Activated naive CD8-positive, alpha-beta T cell treated with anti-CD3 and anti-CD28 coated beads, Interleukin-2, amount 50 U/mL, for 24 hours (primary cell): ENCODE data around the gene UBL4B.

Experiments used
- ATAC-seq: fragments of 150-1000 bp; cut with Tn5 transposase; one replicate; pipeline ENCODE4 v1.10.0; 2021
- DNase-seq: peaks from one replicate; pipeline ENCODE4 v3.0.0; 2021
- H3K27ac Mint-ChIP-seq: one replicate; pipeline ENCODE4 v1.8.0; 2021; ENCODE audit warnings: mild to moderate bottlenecking, mixed read lengths
- H3K27me3 Mint-ChIP-seq: one replicate; pipeline ENCODE4 v1.8.0; 2021; ENCODE audit warnings: mixed read lengths
- H3K36me3 Mint-ChIP-seq: one replicate; pipeline ENCODE4 v1.8.0; 2021; ENCODE audit warnings: low read depth, mixed read lengths
- H3K4me1 Mint-ChIP-seq: one replicate; pipeline ENCODE4 v1.8.0; 2021; ENCODE audit warnings: mixed read lengths
- H3K4me3 Mint-ChIP-seq: one replicate; pipeline ENCODE4 v1.8.0; 2021; ENCODE audit warnings: mild to moderate bottlenecking, moderate library complexity, mixed read lengths
- H3K9me3 Mint-ChIP-seq: one replicate; pipeline ENCODE4 v1.8.0; 2021; ENCODE audit warnings: mixed read lengths

The UBL4B gene

GRCh38 chr1:110148961-110149360 lies 36.7 kb downstream of the UBL4B start:
- H3K27ac Mint-ChIP-seq = no peak overlapping the region
- no peak for ATAC-seq

GRCh38 chr1:110150330-110151174 lies 38.3 kb downstream of the UBL4B start, which contains the start of gene SLC6A17:
SLC6A17 (plus strand) TSS chr1:110150494; CDS start chr1:110166930, 16,436 bp downstream.
- peaks cover 4% of the 10 kb centered on the region for H3K4me1 Mint-ChIP-seq
- peak within 1 kb of the TSS; percentile 28 for H3K4me3 Mint-ChIP-seq
- ATAC-seq (peak; percentile 91), DNase-seq (peak; percentile 72)
- H3K9me3 Mint-ChIP-seq = no peaks in the 10 kb centered on the region
- H3K36me3 Mint-ChIP-seq = no peaks in the 10 kb centered on the region
- H3K27ac Mint-ChIP-seq = no peak within 1 kb of the TSS
- peaks cover 42% of the 10 kb centered on the region for H3K27me3 Mint-ChIP-seq

More at GRCh38 chr1:110148961-110149360, 36.7 kb downstream of the UBL4B start:
- Mint-ChIP-seq H3K27me3 (peaks cover 28% of the 10 kb centered on the region), H3K9me3 (no peaks in the 10 kb centered on the region), H3K4me3 (no peak overlapping the region), H3K36me3 (no peaks in the 10 kb centered on the region), H3K4me1 (peaks cover 4% of the 10 kb centered on the region)
- DNase-seq = no peak

- Mint-ChIP-seq H3K9me3 (no peaks in the 10 kb centered on the region), H3K4me3 (no peak overlapping the region), H3K27ac (no peak overlapping the region), H3K4me1 (peaks cover 4% of the 10 kb centered on the region), H3K36me3 (no peaks in the 10 kb centered on the region), H3K27me3 (peaks cover 43% of the 10 kb centered on the region)
- ATAC-seq = no peak
- no peak for DNase-seq
Measured at GRCh38 chr1:110151175-110151669, 39.0 kb downstream of the UBL4B start.

- Mint-ChIP-seq H3K9me3 (no peaks in the 10 kb centered on the region), H3K4me3 (no peak overlapping the region), H3K27me3 (peaks cover 51% of the 10 kb centered on the region), H3K4me1 (peaks cover 4% of the 10 kb centered on the region), H3K27ac (no peak overlapping the region), H3K36me3 (no peaks in the 10 kb centered on the region)
- DNase-seq (no peak), ATAC-seq (no peak)
Measured at GRCh38 chr1:110152133-110152785, 40.0 kb downstream of the UBL4B start.

GRCh38 chr1:110153407-110153950 lies 41.2 kb downstream of the UBL4B start:
- H3K9me3 Mint-ChIP-seq = no peaks in the 10 kb centered on the region
- no peaks in the 10 kb centered on the region for H3K36me3 Mint-ChIP-seq
- peaks cover 4% of the 10 kb centered on the region for H3K4me1 Mint-ChIP-seq
- H3K27me3 Mint-ChIP-seq = peaks cover 55% of the 10 kb centered on the region
- H3K27ac Mint-ChIP-seq = no peak overlapping the region
- no peak for ATAC-seq
- no peak overlapping the region for H3K4me3 Mint-ChIP-seq
- no peak for DNase-seq

GRCh38 chr1:110155878-110156522 lies 43.8 kb downstream of the UBL4B start:
- no peak overlapping the region for H3K4me3 Mint-ChIP-seq
- H3K27ac Mint-ChIP-seq = no peak overlapping the region
- peaks cover 55% of the 10 kb centered on the region for H3K27me3 Mint-ChIP-seq
- H3K9me3 Mint-ChIP-seq = no peaks in the 10 kb centered on the region
- no peaks in the 10 kb centered on the region for H3K36me3 Mint-ChIP-seq
- peak; percentile 65 for DNase-seq
- H3K4me1 Mint-ChIP-seq = peaks cover 3% of the 10 kb centered on the region
- ATAC-seq = no peak

GRCh38 chr1:110158261-110158660 lies 46.0 kb downstream of the UBL4B start:
- no peak for DNase-seq
- Mint-ChIP-seq H3K36me3 (no peaks in the 10 kb centered on the region), H3K27me3 (peaks cover 34% of the 10 kb centered on the region), H3K4me3 (no peak overlapping the region), H3K27ac (no peak overlapping the region), H3K9me3 (no peaks in the 10 kb centered on the region), H3K4me1 (peaks cover 3% of the 10 kb centered on the region)
- ATAC-seq = no peak

GRCh38 chr1:110159168-110159567 lies 46.9 kb downstream of the UBL4B start:
- Mint-ChIP-seq H3K4me1 (peaks cover 3% of the 10 kb centered on the region), H3K9me3 (no peaks in the 10 kb centered on the region), H3K27ac (no peak overlapping the region), H3K36me3 (no peaks in the 10 kb centered on the region), H3K4me3 (no peak overlapping the region), H3K27me3 (peaks cover 29% of the 10 kb centered on the region)
- ATAC-seq = no peak
- no peak for DNase-seq

- H3K9me3 Mint-ChIP-seq = no peaks in the 10 kb centered on the region
- H3K4me3 Mint-ChIP-seq = no peak overlapping the region
- peaks cover 17% of the 10 kb centered on the region for H3K27me3 Mint-ChIP-seq
- DNase-seq (no peak), ATAC-seq (no peak)
- no peaks in the 10 kb centered on the region for H3K36me3 Mint-ChIP-seq
- peaks cover 3% of the 10 kb centered on the region for H3K4me1 Mint-ChIP-seq
- H3K27ac Mint-ChIP-seq = peak overlapping the region; percentile 23
Measured at GRCh38 chr1:110160538-110161100, 48.4 kb downstream of the UBL4B start.

- Mint-ChIP-seq H3K36me3 (no peaks in the 10 kb centered on the region), H3K4me3 (no peak overlapping the region), H3K27me3 (peaks cover 16% of the 10 kb centered on the region), H3K9me3 (no peaks in the 10 kb centered on the region), H3K4me1 (peaks cover 3% of the 10 kb centered on the region), H3K27ac (no peak overlapping the region)
- ATAC-seq (no peak), DNase-seq (no peak)
Measured at GRCh38 chr1:110161165-110161564, 48.9 kb downstream of the UBL4B start.

GRCh38 chr1:110161849-110162248 lies 49.6 kb downstream of the UBL4B start:
- ATAC-seq (no peak), DNase-seq (no peak)
- H3K27ac Mint-ChIP-seq = no peak overlapping the region
- H3K27me3 Mint-ChIP-seq = peaks cover 11% of the 10 kb centered on the region
- H3K4me1 Mint-ChIP-seq = peaks cover 3% of the 10 kb centered on the region
- H3K4me3 Mint-ChIP-seq = no peak overlapping the region
- H3K9me3 Mint-ChIP-seq = no peaks in the 10 kb centered on the region
- no peaks in the 10 kb centered on the region for H3K36me3 Mint-ChIP-seq
